CD4-positive, alpha-beta T cell (primary cell): ENCODE measurements around the gene MAP9. TPM values are rescaled to one million over a fixed set of nuclear protein-coding genes. Genes with fewer than 3 reads are reported as not detected.

ENCODE experiments used
- ATAC-seq: fragments of 200-7000 bp; cut with Tn5 transposase; one replicate; pipeline ENCODE4 v1.10.0; 2022; ENCODE audit warnings: mild to moderate bottlenecking; ENCODE audit not compliant: poor library complexity
- CTCF ChIA-PET: fragments of 350-600 bp; sonication (Branson Sonifier 250); formaldehyde crosslinking; loops from one replicate; lab custom pipeline; 2021; ENCODE audit warnings: antibody characterized with exemption, inconsistent platforms; lab: Charles Lee
- POLR2A ChIA-PET: fragments of 350-600 bp; sonication (Branson Sonifier 250); formaldehyde crosslinking; loops from one replicate; lab custom pipeline; 2021; ENCODE audit warnings: antibody characterized with exemption, inconsistent platforms; lab: Charles Lee
- DNase-seq, 14 experiments: peaks; one replicate each; pipeline ENCODE4 v3.0.0-alpha.2; 2013 to 2020; ENCODE audit warnings: mixed read lengths in 2 of 14
- H3K27ac ChIP-seq, 2 donors: one replicate each; pipeline versions ENCODE4 v1.5.1 to v1.7.0; 2013; ENCODE audit warnings: low read length in 2 of 2, low read depth in 1 of 2, mild to moderate bottlenecking in 1 of 2
- H3K27me3 ChIP-seq, 2 experiments: 1 replicate in 1 of 2; 2 replicates in 1 of 2; pipeline versions ENCODE4 v1.6.1 to v1.7.0; 2013; ENCODE audit warnings: low read length in 2 of 2, control low read depth in 1 of 2, mild to moderate bottlenecking in 1 of 2, moderate library complexity in 1 of 2; ENCODE audit not compliant: insufficient read depth in 2 of 2, control insufficient read depth in 1 of 2
- H3K36me3 ChIP-seq: one replicate; pipeline ENCODE4 v1.6.1; 2013; ENCODE audit warnings: low read length, control low read depth; ENCODE audit not compliant: insufficient read depth
- H3K4me1 ChIP-seq: one replicate; pipeline ENCODE4 v1.6.1; 2013; ENCODE audit warnings: low read length, control low read depth; ENCODE audit not compliant: insufficient read depth
- H3K4me3 ChIP-seq: one replicate; pipeline ENCODE4 v1.5.1; 2013; ENCODE audit warnings: mild to moderate bottlenecking, low read length, moderate library complexity
- H3K9me3 ChIP-seq, 2 experiments: 1 replicate in 1 of 2; 2 replicates in 1 of 2; pipeline versions ENCODE4 v1.6.1 to v1.7.0; 2013; ENCODE audit warnings: low read length in 2 of 2, mild to moderate bottlenecking in 2 of 2, control low read depth in 1 of 2, moderate library complexity in 1 of 2; ENCODE audit not compliant: control insufficient read depth in 1 of 2, insufficient read depth in 1 of 2
- H3K27ac Mint-ChIP-seq: one replicate; pipeline ENCODE4 v1.8.0; 2020; ENCODE audit warnings: mixed read lengths
- H3K27me3 Mint-ChIP-seq: one replicate; pipeline ENCODE4 v1.8.0; 2021; ENCODE audit warnings: mixed read lengths
- H3K36me3 Mint-ChIP-seq: one replicate; pipeline ENCODE4 v1.8.0; 2021; ENCODE audit warnings: low read depth, mixed read lengths
- H3K4me1 Mint-ChIP-seq: one replicate; pipeline ENCODE4 v1.8.0; 2021; ENCODE audit warnings: low read depth, mixed read lengths
- H3K4me3 Mint-ChIP-seq: one replicate; pipeline ENCODE4 v1.8.0; 2020; ENCODE audit warnings: mild to moderate bottlenecking, mixed read lengths
- H3K9me3 Mint-ChIP-seq: one replicate; pipeline ENCODE4 v1.8.0; 2020; ENCODE audit warnings: mixed read lengths
- CTCF ChIP-seq: fragments of 200-600 bp; IDR thresholded peaks from one replicate; pipeline ENCODE4 v1.8.0; 2022; ENCODE audit warnings: antibody characterized with exemption, mild to moderate bottlenecking
- intact Hi-C, 2 experiments: fragments of 100-400 bp; cut with DNase I in 1 of 2; cut with micrococcal nuclease in 1 of 2; formaldehyde crosslinking; loops; one replicate each; pipeline versions ENCODE4 v1.15.1 to v1.9.0; 2023 to 2025; cut with DNase I, micrococcal nuclease
- total RNA-seq, 174 experiments: library from RNA in 2 of 174; stranded (reverse) in 2 of 174; gene quantifications; one replicate each; pipeline ENCODE4 v1.2.3 and lab custom pipeline; 2021 to 2026

The MAP9 gene
- total RNA-seq, 2 experiments from 2014 or later, result 15.5 to 16.5 TPM

DNA sequence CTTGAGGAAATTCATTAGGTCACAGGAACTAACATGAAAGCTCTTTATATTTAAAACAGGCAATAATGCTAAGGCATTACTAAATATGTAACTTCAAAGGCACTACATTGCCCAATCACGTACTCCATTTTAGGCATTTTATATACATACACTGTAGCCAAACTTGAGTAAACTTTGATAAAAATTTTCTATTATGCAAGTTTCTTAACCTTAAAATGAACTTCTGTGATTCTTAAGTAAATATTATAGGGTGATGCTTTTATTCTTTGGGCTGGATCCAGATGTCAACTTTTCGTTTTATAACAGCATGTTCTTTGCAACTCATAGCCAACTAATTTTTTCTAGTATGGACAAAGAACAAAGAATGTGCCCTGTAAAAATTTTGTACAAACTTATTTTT, 28.3 kb upstream of the MAP9 start:
- Histone ChIP-seq H3K4me1 (no peaks in the 10 kb centered on the region), H3K4me3 (no peak overlapping the region), H3K27ac (no peak overlapping the region), H3K27me3 (no peaks in the 10 kb centered on the region), H3K36me3 (no peaks in the 10 kb centered on the region), H3K9me3 (no peaks in the 10 kb centered on the region)
- no peak overlapping the region for H3K27ac Mint-ChIP-seq
- H3K27me3 Mint-ChIP-seq, result no peaks in the 10 kb centered on the region
- no peak overlapping the region for H3K4me3 Mint-ChIP-seq
- intact Hi-C loops, result no loop called here
- no peak for ATAC-seq
- no peaks in the 10 kb centered on the region for H3K9me3 Mint-ChIP-seq
- H3K4me1 Mint-ChIP-seq, result no peaks in the 10 kb centered on the region
- POLR2A ChIA-PET, result no interaction called here
- DNase-seq, result no peak
- CTCF ChIA-PET, result no interaction called here
- no peaks in the 10 kb centered on the region for H3K36me3 Mint-ChIP-seq
- no peak for TF ChIP-seq CTCF

DNA sequence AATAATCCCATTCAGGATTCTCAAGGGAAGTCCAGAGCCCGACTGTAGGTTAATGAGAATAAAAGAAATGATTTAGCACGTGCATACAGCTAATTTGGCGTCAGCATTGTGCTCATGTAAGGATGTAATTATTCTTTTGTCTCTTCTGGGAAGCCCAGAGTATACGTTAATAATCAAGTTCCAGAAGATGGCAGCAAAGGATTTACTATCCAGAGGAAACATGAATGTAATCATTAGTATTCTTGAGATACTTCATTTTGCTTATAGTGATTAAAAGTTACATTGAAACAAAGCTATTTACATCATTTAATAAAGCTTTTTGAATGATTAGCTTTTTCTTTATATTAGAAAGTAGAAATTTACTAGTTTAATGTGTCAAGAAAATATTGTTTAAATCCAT, 27.1 kb upstream of the MAP9 start:
- no peaks in the 10 kb centered on the region for H3K9me3 Mint-ChIP-seq
- Histone ChIP-seq H3K36me3 (no peaks in the 10 kb centered on the region), H3K9me3 (no peaks in the 10 kb centered on the region), H3K27ac (no peak overlapping the region), H3K4me1 (no peaks in the 10 kb centered on the region), H3K27me3 (no peaks in the 10 kb centered on the region), H3K4me3 (no peak overlapping the region)
- no peak overlapping the region for H3K27ac Mint-ChIP-seq
- H3K4me3 Mint-ChIP-seq, result no peak overlapping the region
- H3K4me1 Mint-ChIP-seq, result no peaks in the 10 kb centered on the region
- H3K27me3 Mint-ChIP-seq, result no peaks in the 10 kb centered on the region
- ChIA-PET POLR2A (no interaction called here), CTCF (no interaction called here)
- no peak for DNase-seq
- TF ChIP-seq CTCF, result no peak
- intact Hi-C loops, result no loop called here
- H3K36me3 Mint-ChIP-seq, result no peaks in the 10 kb centered on the region
- no peak for ATAC-seq

DNA sequence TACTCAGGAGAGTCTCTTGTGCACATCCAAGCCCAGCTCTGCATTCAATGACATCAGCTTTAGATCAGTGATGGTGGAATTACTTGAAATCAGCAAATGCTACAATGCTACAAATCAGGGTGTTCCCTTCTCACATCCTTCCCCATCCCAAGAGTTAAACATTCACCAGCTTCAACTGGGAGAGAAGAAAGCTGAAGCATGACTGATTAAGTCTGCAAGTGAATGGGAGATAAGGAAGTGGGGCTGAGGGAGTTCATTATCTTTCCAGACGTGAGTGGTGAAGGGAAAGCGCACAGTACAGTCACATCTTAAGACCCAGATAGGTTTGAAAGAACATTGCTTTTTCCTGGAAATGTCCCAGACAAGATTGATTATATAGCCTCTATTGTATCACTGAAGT, 26.2 kb upstream of the MAP9 start:
- Histone ChIP-seq H3K27me3 (no peaks in the 10 kb centered on the region), H3K27ac (no peak overlapping the region), H3K36me3 (no peaks in the 10 kb centered on the region), H3K4me1 (no peaks in the 10 kb centered on the region), H3K4me3 (no peak overlapping the region), H3K9me3 (no peaks in the 10 kb centered on the region)
- H3K9me3 Mint-ChIP-seq, result no peaks in the 10 kb centered on the region
- CTCF ChIA-PET, result no interaction called here
- no peaks in the 10 kb centered on the region for H3K36me3 Mint-ChIP-seq
- no peak overlapping the region for H3K27ac Mint-ChIP-seq
- POLR2A ChIA-PET, result no interaction called here
- DNase-seq (no peak), ATAC-seq (no peak)
- TF ChIP-seq CTCF, result no peak
- no peaks in the 10 kb centered on the region for H3K27me3 Mint-ChIP-seq
- H3K4me3 Mint-ChIP-seq, result no peak overlapping the region
- intact Hi-C loops, result no loop called here
- H3K4me1 Mint-ChIP-seq, result no peaks in the 10 kb centered on the region
